DND-41 (cell line): ENCODE results near the gene SCUBE2.

ENCODE experiments used
- ATAC-seq: fragments of 200-7000 bp; cut with Tn5 transposase; 3 replicates; pipeline ENCODE4 v1.9.1; 2021; ENCODE audit warnings: low read depth; ENCODE audit not compliant: insufficient read depth
- DNase-seq: peaks from one replicate; pipeline ENCODE4 v3.0.0-alpha.2; 2020
- H2AFZ ChIP-seq: 2 replicates; pipeline ENCODE4 v1.6.0; 2012; ENCODE audit warnings: low read depth, low read length
- H3K27ac ChIP-seq: 2 replicates; pipeline ENCODE4 v1.5.1; 2012; ENCODE audit warnings: low read length, inconsistent platforms
- H3K27me3 ChIP-seq: fragments of 200-600 bp; sonication (generic); 2 replicates; pipeline ENCODE4 v1.6.0; 2012; ENCODE audit warnings: low read length, mild to moderate bottlenecking, inconsistent platforms; ENCODE audit not compliant: insufficient read depth, poor library complexity
- H3K36me3 ChIP-seq: 2 replicates; pipeline ENCODE4 v1.5.1; 2012; ENCODE audit warnings: low read length, inconsistent platforms; ENCODE audit not compliant: insufficient read depth
- H3K4me1 ChIP-seq: 2 replicates; pipeline ENCODE4 v1.5.1; 2012; ENCODE audit warnings: mild to moderate bottlenecking, low read length; ENCODE audit not compliant: insufficient read depth
- H3K4me2 ChIP-seq: 2 replicates; pipeline ENCODE4 v1.6.0; 2012; ENCODE audit warnings: mild to moderate bottlenecking, moderate library complexity, low read length, inconsistent platforms; ENCODE audit not compliant: insufficient read depth
- H3K4me3 ChIP-seq, 2 experiments: fragments of 200-600 bp in 1 of 2; shearing (Covaris generic) in 1 of 2; 2 replicates each; pipeline ENCODE4 v1.5.1; 2012 to 2016; ENCODE audit warnings: inconsistent platforms in 2 of 2, low read length in 2 of 2, mild to moderate bottlenecking in 2 of 2, low read depth in 1 of 2, moderate library complexity in 1 of 2
- H3K79me2 ChIP-seq: 2 replicates; pipeline ENCODE4 v1.6.0; 2012; ENCODE audit warnings: low read length, inconsistent platforms; ENCODE audit not compliant: insufficient read depth
- H3K9ac ChIP-seq: 2 replicates; pipeline ENCODE4 v1.6.0; 2012; ENCODE audit warnings: low read depth, mild to moderate bottlenecking, inconsistent platforms, low read length, moderate library complexity
- H3K9me3 ChIP-seq: 2 replicates; pipeline ENCODE4 v1.5.1; 2012; ENCODE audit warnings: low read length, moderate library complexity, mild to moderate bottlenecking, inconsistent platforms; ENCODE audit not compliant: insufficient read depth, severe bottlenecking
- H4K20me1 ChIP-seq: 2 replicates; pipeline ENCODE4 v1.6.0; 2012; ENCODE audit warnings: low read length; ENCODE audit not compliant: insufficient read depth
- CTCF ChIP-seq: IDR thresholded peaks from 2 replicates; pipeline ENCODE4 v1.5.1; 2012; ENCODE audit warnings: borderline replicate concordance, low read length, moderate library complexity, mild to moderate bottlenecking; ENCODE audit not compliant: poor library complexity, severe bottlenecking; ENCODE audit errors: extremely low read depth
- EZH2 ChIP-seq: IDR thresholded peaks from 3 replicates; pipeline ENCODE4 v1.6.1; 2012; ENCODE audit warnings: borderline replicate concordance, low read depth, mild to moderate bottlenecking, moderate library complexity, low read length, inconsistent platforms; ENCODE audit not compliant: severe bottlenecking

Gene SCUBE2

GRCh38 chr11:9089636-9090035 is 1.8 kb downstream of the SCUBE2 start:
- Histone ChIP-seq H3K79me2 (no peaks in the 10 kb centered on the region), H3K36me3 (no peaks in the 10 kb centered on the region), H3K27me3 (peaks cover 9% of the 10 kb centered on the region), H3K9ac (no peak overlapping the region), H3K4me2 (no peak overlapping the region), H2AFZ (no peak overlapping the region), H4K20me1 (no peaks in the 10 kb centered on the region), H3K4me1 (no peaks in the 10 kb centered on the region), H3K9me3 (no peaks in the 10 kb centered on the region), H3K27ac (no peak overlapping the region), H3K4me3 (no peak overlapping the region)
- TF ChIP-seq CTCF: no peak
- TF ChIP-seq EZH2: no peak
- DNase-seq (no peak), ATAC-seq (no peak)

GRCh38 chr11:9089061-9089460 is 2.3 kb downstream of the SCUBE2 start:
- Histone ChIP-seq H3K27ac (no peak overlapping the region), H3K4me2 (no peak overlapping the region)
- DNase-seq: no peak

GRCh38 chr11:9082575-9082974 is 8.8 kb downstream of the SCUBE2 start:
- no peak for ATAC-seq

More at GRCh38 chr11:9089061-9089460, 2.3 kb downstream of the SCUBE2 start:
- H3K9me3 ChIP-seq: no peaks in the 10 kb centered on the region
- ATAC-seq: no peak
- H3K79me2 ChIP-seq: no peaks in the 10 kb centered on the region
- H3K36me3 ChIP-seq: no peaks in the 10 kb centered on the region
- H3K4me1 ChIP-seq: no peaks in the 10 kb centered on the region
- no peak overlapping the region for H3K9ac ChIP-seq
- H3K4me3 ChIP-seq: no peak overlapping the region
- peaks cover 9% of the 10 kb centered on the region for H3K27me3 ChIP-seq
- H2AFZ ChIP-seq: no peak overlapping the region
- TF ChIP-seq EZH2 (no peak), CTCF (no peak)
- H4K20me1 ChIP-seq: no peaks in the 10 kb centered on the region

More at GRCh38 chr11:9082575-9082974, 8.8 kb downstream of the SCUBE2 start:
- H3K4me2 ChIP-seq: no peak overlapping the region
- H3K27me3 ChIP-seq: peaks cover 6% of the 10 kb centered on the region
- no peak overlapping the region for H3K9ac ChIP-seq
- H3K27ac ChIP-seq: no peak overlapping the region
- H2AFZ ChIP-seq: no peak overlapping the region
- H3K36me3 ChIP-seq: no peaks in the 10 kb centered on the region
- no peaks in the 10 kb centered on the region for H3K79me2 ChIP-seq
- no peak for DNase-seq
- H3K4me3 ChIP-seq: no peak overlapping the region
- no peaks in the 10 kb centered on the region for H4K20me1 ChIP-seq
- H3K9me3 ChIP-seq: no peaks in the 10 kb centered on the region
- H3K4me1 ChIP-seq: no peaks in the 10 kb centered on the region
- no peak for TF ChIP-seq CTCF
- TF ChIP-seq EZH2: no peak
